T-cell (primary cell): ENCODE results near the gene MITF. TPM values are rescaled to one million over a fixed set of nuclear protein-coding genes. Genes with fewer than 3 reads are reported as not detected.
"Not testable (repeated sequence)": the region's sequence is repeated elsewhere in the genome, so short reads cannot be mapped to it uniquely, and the experiment has no call there.

Experiments
- ATAC-seq, 4 experiments: fragments of 200-7000 bp in 3 of 4; fragments of 150-1000 bp in 1 of 4; cut with Tn5 transposase; replicated peaks in 1 of 4; 1 replicate in 3 of 4; 2 replicates in 1 of 4; pipeline ENCODE4 v1.10.0; 2021; ENCODE audit warnings: moderate library complexity in 3 of 4, mild to moderate bottlenecking in 2 of 4, moderate number of reproducible peaks in 1 of 4
- CTCF ChIA-PET, 2 donors: fragments of 300-600 bp; sonication (Branson Sonifier 250); formaldehyde crosslinking; loops; one replicate each; lab custom pipeline; 2022; ENCODE audit warnings: antibody characterized with exemption in 2 of 2; lab: Charles Lee
- POLR2A ChIA-PET, 2 donors: fragments of 300-600 bp; sonication (Branson Sonifier 250); formaldehyde crosslinking; loops; one replicate each; lab custom pipeline; 2022; ENCODE audit warnings: antibody characterized with exemption in 2 of 2; lab: Charles Lee
- DNase-seq, 35 experiments: peaks; one replicate each; pipeline versions ENCODE4 v3.0.0 to v3.0.0-alpha.2; 2013 to 2023
- H3K27ac ChIP-seq: one replicate; pipeline ENCODE4 v1.5.1; 2013; ENCODE audit warnings: low read length
- H3K27me3 ChIP-seq, 2 experiments: replicated peaks in 1 of 2; 1 replicate in 1 of 2; 2 replicates in 1 of 2; pipeline versions ENCODE4 v1.6.1 to v1.7.0; 2013; ENCODE audit warnings: low read length in 1 of 2, mixed read lengths in 1 of 2; ENCODE audit not compliant: control insufficient read depth in 2 of 2, insufficient read depth in 2 of 2; ENCODE audit errors: extremely low read depth in 1 of 2
- H3K36me3 ChIP-seq, 2 donors: 1 replicate in 1 of 2; 2 replicates in 1 of 2; pipeline versions ENCODE4 v1.6.1 to v1.7.0; 2013; ENCODE audit warnings: low read length in 1 of 2; ENCODE audit not compliant: control insufficient read depth in 2 of 2, insufficient read depth in 1 of 2; ENCODE audit errors: extremely low read depth in 1 of 2
- H3K4me1 ChIP-seq, 2 experiments: 1 replicate in 1 of 2; 2 replicates in 1 of 2; pipeline versions ENCODE4 v1.6.1 to v1.7.0; 2013; ENCODE audit warnings: low read length in 2 of 2, mixed read lengths in 1 of 2; ENCODE audit not compliant: insufficient read depth in 2 of 2, control insufficient read depth in 1 of 2; ENCODE audit errors: extremely low read depth in 1 of 2
- H3K4me3 ChIP-seq, 2 donors: 1 replicate in 1 of 2; 2 replicates in 1 of 2; pipeline versions ENCODE4 v1.5.1 to v1.7.0; 2013; ENCODE audit warnings: mild to moderate bottlenecking in 2 of 2, low read length in 1 of 2, moderate library complexity in 1 of 2; ENCODE audit not compliant: control insufficient read depth in 1 of 2; ENCODE audit errors: extremely low read depth in 1 of 2
- H3K9me3 ChIP-seq: 2 replicates; pipeline ENCODE4 v1.7.0; 2013
- H3K27ac Mint-ChIP-seq, 2 donors: one replicate each; pipeline ENCODE4 v1.8.0; 2020 to 2021; ENCODE audit warnings: mild to moderate bottlenecking in 2 of 2, mixed read lengths in 2 of 2
- H3K27me3 Mint-ChIP-seq, 2 donors: one replicate each; pipeline ENCODE4 v1.8.0; 2021 to 2022; ENCODE audit warnings: mixed read lengths in 2 of 2
- H3K36me3 Mint-ChIP-seq: one replicate; pipeline ENCODE4 v1.8.0; 2021; ENCODE audit warnings: mixed read lengths
- H3K4me1 Mint-ChIP-seq, 3 donors: one replicate each; pipeline ENCODE4 v1.8.0; 2020 to 2022; ENCODE audit warnings: mixed read lengths in 3 of 3, mild to moderate bottlenecking in 1 of 3
- H3K4me3 Mint-ChIP-seq, 3 donors: one replicate each; pipeline ENCODE4 v1.8.0; 2020 to 2022; ENCODE audit warnings: mild to moderate bottlenecking in 3 of 3, mixed read lengths in 3 of 3, moderate library complexity in 3 of 3
- H3K9me3 Mint-ChIP-seq, 3 donors: one replicate each; pipeline ENCODE4 v1.8.0; 2020 to 2022; ENCODE audit warnings: mixed read lengths in 3 of 3
- WGBS: methylation state at CpG from one replicate; pipeline ENCODE4 v1.1.5; 2013; ENCODE audit warnings: missing lambda C conversion rate; ENCODE audit not compliant: insufficient coverage; 5-methylcytosine and 5-hydroxymethylcytosine counted together
- total RNA-seq, 35 experiments: library from RNA in 6 of 35; stranded (reverse) in 6 of 35; fragments of 120-200 nt in 1 of 35; gene quantifications; one replicate each; pipeline versions ENCODE4 v1.2.1 to v1.2.4 and lab custom pipeline; 2013 to 2026

The MITF gene
- total RNA-seq, 5 donors from 2014 or later (not counting 1 experiment from before 2014, with no cell fraction given) = 0.09 to 0.51 (median 0.24) TPM; not detected in 1

DNA sequence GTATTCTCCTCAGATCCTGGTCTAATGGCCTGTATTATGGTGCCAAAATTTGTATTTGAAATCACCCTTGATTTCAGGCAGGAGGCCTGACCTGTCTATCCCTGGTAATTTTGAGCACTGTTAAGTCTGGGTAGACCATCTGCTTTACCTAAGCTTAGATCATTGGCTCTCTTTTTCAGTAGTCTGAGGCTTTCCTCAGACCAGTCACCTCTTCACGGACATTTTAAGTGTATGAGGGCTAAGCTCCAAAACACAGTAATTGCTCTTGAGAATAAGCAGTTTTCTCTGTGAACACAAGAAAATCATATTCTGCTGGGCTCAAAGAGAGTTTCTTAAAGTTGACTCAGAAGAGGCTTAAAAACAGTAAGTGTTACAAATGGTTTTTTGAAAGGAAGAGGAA is 168.3 kb downstream of the MITF start:
- no peaks in the 10 kb centered on the region for H3K4me1 ChIP-seq
- H3K27ac Mint-ChIP-seq = no peak overlapping the region
- no peaks in the 10 kb centered on the region for H3K36me3 Mint-ChIP-seq

DNA sequence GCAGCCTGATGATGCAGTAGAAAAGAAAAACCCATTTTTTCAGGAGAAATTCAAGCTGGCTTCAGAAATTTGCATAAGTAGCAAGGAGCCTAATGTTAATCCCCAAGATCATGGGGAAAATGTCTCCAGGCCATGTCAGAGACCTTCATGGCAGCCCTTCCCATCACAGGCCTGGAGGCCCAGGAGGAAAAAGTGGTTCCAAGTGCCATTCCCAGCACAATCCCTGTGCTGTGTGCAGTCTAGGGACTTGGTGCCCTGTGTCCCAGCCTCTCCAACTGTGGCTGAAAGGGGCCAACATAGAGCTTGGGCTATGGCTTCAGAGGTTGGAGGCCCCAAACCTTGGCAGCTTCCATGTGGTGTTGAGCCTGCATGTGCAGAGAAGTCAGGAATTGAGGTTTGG is 170.6 kb downstream of the MITF start:
- H3K4me1 ChIP-seq, H3K4me1 Mint-ChIP-seq, H3K4me3 Mint-ChIP-seq, ATAC-seq, H3K27me3 Mint-ChIP-seq, H3K4me3 ChIP-seq, POLR2A ChIA-PET, DNase-seq, H3K27ac Mint-ChIP-seq, CTCF ChIA-PET, H3K9me3 Mint-ChIP-seq, H3K27ac ChIP-seq, H3K36me3 ChIP-seq, H3K27me3 ChIP-seq, H3K36me3 Mint-ChIP-seq, H3K9me3 ChIP-seq: not testable (repeated sequence)

More for the DNA sequence above, 168.3 kb downstream of the MITF start:
- Histone ChIP-seq H3K27me3 (no peaks in the 10 kb centered on the region), H3K4me3 (no peak overlapping the region), H3K27ac (no peak overlapping the region), H3K36me3 (no peaks in the 10 kb centered on the region), H3K9me3 (no peaks in the 10 kb centered on the region)
- H3K4me1 Mint-ChIP-seq = no peaks in the 10 kb centered on the region
- no peak overlapping the region for H3K4me3 Mint-ChIP-seq
- DNase-seq (no peak), ATAC-seq (no peak)
- H3K9me3 Mint-ChIP-seq = peaks cover 0 to 5% (median 4%) of the 10 kb centered on the region in 3 donors
- peaks cover 3% of the 10 kb centered on the region in 2 donors for H3K27me3 Mint-ChIP-seq
- ChIA-PET POLR2A (no interaction called here), CTCF (no interaction called here)
- no CpG with 5 or more reads among the region's 1 CpG for WGBS

DNA sequence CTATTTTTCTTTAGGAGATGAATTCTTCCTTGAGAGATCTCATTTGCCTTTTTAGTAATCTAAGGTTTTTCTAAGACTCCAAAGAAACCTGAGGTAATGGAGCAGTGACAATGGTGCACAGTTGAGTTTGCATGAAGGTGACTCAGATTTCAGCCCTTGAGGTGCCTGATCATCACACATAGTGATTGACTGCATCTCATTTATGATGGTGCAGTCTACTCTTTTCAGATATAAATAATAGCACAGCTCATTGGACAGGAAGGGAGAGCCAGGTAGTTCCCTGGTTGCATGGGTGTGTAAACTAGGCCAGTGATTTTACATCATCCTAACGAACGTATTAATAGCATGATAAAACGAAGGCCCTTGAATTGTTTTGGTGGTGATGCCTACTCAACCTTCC is 174.2 kb downstream of the MITF start:
- Mint-ChIP-seq H3K36me3 (no peaks in the 10 kb centered on the region), H3K9me3 (peaks cover 0 to 5% (median 4%) of the 10 kb centered on the region in 3 donors), H3K27ac (no peak overlapping the region), H3K4me3 (no peak overlapping the region), H3K27me3 (peaks cover 0 to 3% of the 10 kb centered on the region in 2 donors), H3K4me1 (no peaks in the 10 kb centered on the region)
- Histone ChIP-seq H3K4me3 (no peak overlapping the region), H3K9me3 (no peaks in the 10 kb centered on the region), H3K27ac (no peak overlapping the region), H3K27me3 (no peaks in the 10 kb centered on the region), H3K36me3 (no peaks in the 10 kb centered on the region), H3K4me1 (no peaks in the 10 kb centered on the region)
- CTCF ChIA-PET = no interaction called here
- ATAC-seq (no peak), DNase-seq (no peak)
- POLR2A ChIA-PET = no interaction called here
- WGBS = no CpG with 5 or more reads among the region's 3 CpGs

DNA sequence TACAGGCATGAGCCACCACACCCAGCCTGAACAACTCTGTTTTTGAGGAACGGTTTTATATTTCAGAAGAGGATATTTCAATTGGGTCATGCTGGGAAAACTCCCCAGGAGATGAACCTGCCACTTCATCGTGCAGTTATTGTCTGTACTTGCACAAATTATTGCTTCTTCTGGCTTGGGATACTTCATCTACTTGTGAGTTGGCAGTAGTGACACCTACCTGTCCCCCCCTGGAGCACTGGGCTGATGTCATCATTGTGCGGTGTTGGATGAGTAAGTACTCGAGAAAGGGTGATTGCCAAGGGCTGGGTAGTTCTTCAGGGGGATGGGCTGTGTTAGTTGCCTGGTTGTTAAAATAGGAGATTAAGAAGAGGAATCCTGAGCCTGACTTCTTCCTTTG is 175.1 kb downstream of the MITF start:
- no peak overlapping the region for H3K27ac ChIP-seq
- H3K36me3 Mint-ChIP-seq = no peaks in the 10 kb centered on the region
- no peak overlapping the region for H3K4me3 ChIP-seq
- H3K36me3 ChIP-seq = no peaks in the 10 kb centered on the region
- no peak overlapping the region for H3K27ac Mint-ChIP-seq
- no peaks in the 10 kb centered on the region for H3K4me1 Mint-ChIP-seq
- ATAC-seq (no peak), DNase-seq (no peak)
- H3K27me3 Mint-ChIP-seq = peaks cover 1 to 3% of the 10 kb centered on the region in 2 donors
- 67% methylated on average over 2 of the region's 4 CpGs for WGBS
- H3K9me3 ChIP-seq = no peaks in the 10 kb centered on the region
- H3K9me3 Mint-ChIP-seq = peaks cover 0 to 4% (median 2%) of the 10 kb centered on the region in 3 donors
- H3K4me3 Mint-ChIP-seq = no peak overlapping the region
- CTCF ChIA-PET = no interaction called here
- POLR2A ChIA-PET = no interaction called here
- H3K27me3 ChIP-seq = no peaks in the 10 kb centered on the region
- H3K4me1 ChIP-seq = no peaks in the 10 kb centered on the region

DNA sequence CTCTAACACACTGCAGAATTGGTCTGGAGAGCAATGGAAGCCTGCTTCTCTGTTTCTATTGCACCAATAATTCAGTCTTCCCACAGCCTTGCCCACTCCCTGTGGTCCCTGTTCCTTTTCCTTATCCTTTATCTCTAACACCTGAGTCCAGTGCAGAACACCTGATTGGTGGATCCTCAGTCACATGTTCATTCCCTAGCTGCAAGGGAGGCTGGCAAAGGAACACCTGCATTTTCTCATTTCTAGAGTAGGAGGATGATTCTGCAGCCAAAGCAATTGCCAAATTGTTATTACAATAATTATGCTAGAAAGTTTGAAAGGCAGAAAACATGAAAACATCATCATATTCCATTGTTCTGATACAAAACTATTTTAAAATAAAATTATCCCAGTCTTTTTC is 176.5 kb downstream of the MITF start:
- Histone ChIP-seq H3K36me3 (no peaks in the 10 kb centered on the region), H3K9me3 (no peaks in the 10 kb centered on the region), H3K4me1 (no peaks in the 10 kb centered on the region), H3K27ac (no peak overlapping the region), H3K27me3 (no peaks in the 10 kb centered on the region), H3K4me3 (no peak overlapping the region)
- H3K4me3 Mint-ChIP-seq = no peak overlapping the region
- H3K9me3 Mint-ChIP-seq = peaks cover 0 to 4% (median 0%) of the 10 kb centered on the region in 3 donors
- no peaks in the 10 kb centered on the region for H3K36me3 Mint-ChIP-seq
- ATAC-seq (no peak), DNase-seq (no peak)
- H3K4me1 Mint-ChIP-seq = no peaks in the 10 kb centered on the region
- H3K27ac Mint-ChIP-seq = no peak overlapping the region
- ChIA-PET CTCF (no interaction called here), POLR2A (no interaction called here)
- H3K27me3 Mint-ChIP-seq = peaks cover 1 to 7% of the 10 kb centered on the region in 2 donors

DNA sequence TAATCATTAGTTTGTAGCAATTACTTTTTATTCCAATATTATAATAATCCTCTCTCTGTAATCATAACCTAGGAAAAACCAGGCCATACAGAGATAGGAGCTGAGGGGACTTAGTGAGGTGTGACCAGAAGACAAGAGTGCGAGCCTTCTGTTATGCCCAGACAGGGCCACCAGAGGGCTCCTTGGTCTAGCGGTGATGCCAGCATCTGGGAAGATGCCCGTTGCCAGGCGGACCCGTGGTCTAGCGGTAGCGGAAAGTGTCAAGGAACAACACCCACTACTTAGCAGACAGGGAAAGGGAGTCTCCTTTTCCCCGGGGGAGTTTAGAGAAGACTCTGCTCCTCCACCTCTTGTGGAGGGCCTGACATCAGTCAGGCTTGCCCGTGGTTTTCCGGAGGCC is 180.7 kb downstream of the MITF start:
- H3K4me3 ChIP-seq, H3K36me3 Mint-ChIP-seq, H3K36me3 ChIP-seq, H3K9me3 Mint-ChIP-seq, H3K27me3 ChIP-seq, DNase-seq, H3K4me3 Mint-ChIP-seq, H3K4me1 Mint-ChIP-seq, H3K9me3 ChIP-seq, POLR2A ChIA-PET, CTCF ChIA-PET, H3K27ac Mint-ChIP-seq, H3K4me1 ChIP-seq, H3K27ac ChIP-seq, H3K27me3 Mint-ChIP-seq, ATAC-seq: not testable (repeated sequence)
- 68% methylated on average over 9 of the region's 10 CpGs for WGBS

DNA sequence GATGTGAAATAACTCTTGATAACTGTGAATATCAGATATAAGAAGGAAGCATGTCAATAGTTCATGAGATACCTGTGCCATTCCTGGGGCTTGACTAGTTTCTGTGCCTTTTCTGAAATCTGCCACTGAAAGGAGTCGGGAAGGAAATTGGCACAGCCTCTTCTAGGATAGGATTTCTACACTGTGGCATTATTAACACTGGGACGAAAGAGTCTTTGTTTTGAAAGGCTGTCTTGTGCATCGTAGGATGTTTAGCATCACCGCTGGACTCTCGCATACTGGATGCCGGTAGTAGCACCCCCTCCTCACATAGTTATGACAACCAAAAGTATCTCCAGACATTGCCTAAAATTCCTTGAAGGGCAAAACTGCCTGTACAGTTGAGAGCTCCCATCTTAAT is 182.4 kb downstream of the MITF start:
- POLR2A ChIA-PET = no interaction called here
- H3K36me3 Mint-ChIP-seq = no peaks in the 10 kb centered on the region
- Histone ChIP-seq H3K27ac (no peak overlapping the region), H3K9me3 (no peaks in the 10 kb centered on the region), H3K4me3 (no peak overlapping the region), H3K27me3 (no peaks in the 10 kb centered on the region), H3K36me3 (no peaks in the 10 kb centered on the region), H3K4me1 (no peaks in the 10 kb centered on the region)
- 60% methylated on average over 1 of the region's 6 CpGs for WGBS
- CTCF ChIA-PET = no interaction called here
- DNase-seq = no peak
- ATAC-seq = no peak
- no peaks in the 10 kb centered on the region for H3K9me3 Mint-ChIP-seq
- H3K27ac Mint-ChIP-seq = no peak overlapping the region
- H3K4me3 Mint-ChIP-seq = no peak overlapping the region
- H3K27me3 Mint-ChIP-seq = peaks cover 1 to 10% of the 10 kb centered on the region in 2 donors
- H3K4me1 Mint-ChIP-seq = no peaks in the 10 kb centered on the region
